GM10266 (cell line): ENCODE data around the gene DMD.

Experiments
- DNase-seq: peaks from one replicate; pipeline ENCODE4 v3.0.0; 2012; ENCODE audit errors: extremely low spot score
- CTCF ChIP-seq: IDR thresholded peaks from 2 replicates; pipeline ENCODE4 v1.5.1; 2012; ENCODE audit warnings: mild to moderate bottlenecking, low read depth; ENCODE audit not compliant: control insufficient read depth, insufficient read depth; ENCODE audit errors: missing control alignments

Gene DMD

GRCh38 chrX:31371956-31372355 is 1839.4 kb downstream of the DMD start:
- DNase-seq, result no peak
- no peak for TF ChIP-seq CTCF

GRCh38 chrX:31367816-31368215 is 1843.5 kb downstream of the DMD start:
- no peak for TF ChIP-seq CTCF
- no peak for DNase-seq

GRCh38 chrX:31366041-31366440 is 1845.3 kb downstream of the DMD start:
- TF ChIP-seq CTCF, result no peak
- DNase-seq, result no peak

GRCh38 chrX:31356275-31357212 is 1854.8 kb downstream of the DMD start:
- TF ChIP-seq CTCF, result no peak
- DNase-seq, result no peak

GRCh38 chrX:31355206-31355955 is 1856.0 kb downstream of the DMD start:
- DNase-seq, result no peak
- no peak for TF ChIP-seq CTCF

- no peak for TF ChIP-seq CTCF
- no peak for DNase-seq
Measured at GRCh38 chrX:31353095-31353494, 1858.3 kb downstream of the DMD start.

- TF ChIP-seq CTCF, result no peak
- no peak for DNase-seq
Measured at GRCh38 chrX:31350808-31351074, 1860.6 kb downstream of the DMD start.
